ENCODE measurements around the gene SFPQ. TPM values are rescaled to one million over a fixed set of nuclear protein-coding genes. Genes with fewer than 3 reads are reported as not detected.

The SFPQ gene
- polyA plus RNA-seq, 1 donor from 2014 or later = 165 TPM

DNA sequence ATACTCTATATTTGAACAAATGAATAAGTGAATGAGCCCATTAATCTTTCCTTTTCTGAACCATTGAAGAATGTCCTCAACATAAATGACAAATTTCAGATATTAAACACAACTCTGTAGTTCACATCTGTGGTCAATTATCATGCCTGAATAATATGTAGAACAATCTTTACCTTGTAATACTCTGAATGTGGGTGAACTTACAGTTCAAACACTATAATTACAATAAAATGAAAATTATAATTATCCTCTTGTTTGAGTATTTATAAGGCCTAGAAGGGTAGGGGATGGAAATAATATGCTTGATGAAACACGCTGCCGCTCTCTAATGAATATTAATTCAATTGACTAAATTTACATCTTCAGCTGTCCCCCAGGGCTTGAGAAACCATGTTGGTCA, 8.7 kb upstream of the SFPQ start:
- H3K36me3 Mint-ChIP-seq = no peaks in the 10 kb centered on the region
- H3K27ac Mint-ChIP-seq = no peak overlapping the region
- no peak overlapping the region for H3K4me3 Mint-ChIP-seq
- peaks cover 1% of the 10 kb centered on the region for H3K27me3 Mint-ChIP-seq
- H3K9me3 Mint-ChIP-seq = no peaks in the 10 kb centered on the region
- H3K4me1 Mint-ChIP-seq = peaks cover 0 to 5% (median 4%) of the 10 kb centered on the region in 3 donors

DNA sequence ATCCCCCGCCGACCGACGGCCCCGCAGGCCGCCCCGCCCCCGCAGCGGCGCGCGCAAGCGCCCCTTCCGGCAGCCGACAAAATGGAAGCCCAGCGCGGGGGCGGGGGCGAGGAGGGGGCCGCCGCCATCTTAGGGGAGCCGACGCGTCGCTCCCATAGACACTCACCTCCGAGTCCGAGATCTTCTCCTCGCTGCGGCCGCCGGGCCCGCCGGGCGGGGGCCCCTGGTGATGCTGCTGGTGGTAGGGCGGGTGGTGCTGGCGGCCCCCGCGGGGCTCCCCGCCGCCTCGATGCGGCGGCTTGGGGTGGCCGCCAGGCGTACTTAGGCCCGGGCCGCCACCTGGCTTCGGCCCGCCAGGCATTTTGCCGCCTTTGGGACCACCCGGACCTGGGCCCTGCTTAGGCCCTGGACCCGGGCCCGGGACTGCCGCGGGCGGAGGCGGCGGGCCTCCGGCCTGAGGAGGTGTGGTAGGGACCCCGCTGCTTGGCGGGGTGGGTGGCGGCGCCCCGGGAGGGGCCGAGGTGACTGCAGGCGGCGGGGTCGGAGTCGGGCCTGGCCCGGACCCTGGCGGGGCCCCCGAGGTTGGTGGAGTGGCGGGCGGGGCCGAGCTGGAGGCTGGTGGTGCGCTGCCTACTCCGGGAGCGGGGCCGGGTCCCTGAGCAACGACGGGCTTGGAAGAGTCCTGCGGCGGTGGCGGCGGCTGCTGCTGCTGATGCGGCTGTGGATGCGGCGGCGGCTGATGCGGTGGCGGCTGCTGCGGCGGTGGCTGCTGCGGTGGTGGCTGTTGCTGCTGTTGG, 691 bp downstream of the SFPQ start:
- peaks cover 12% of the 10 kb centered on the region for H3K36me3 Mint-ChIP-seq
- H3K9me3 Mint-ChIP-seq = no peaks in the 10 kb centered on the region
- H3K4me1 Mint-ChIP-seq = peaks cover 31 to 33% (median 32%) of the 10 kb centered on the region in 3 donors
- H3K27ac Mint-ChIP-seq = peak overlapping the region; percentile 94 to 100 (median 98)
- H3K4me3 Mint-ChIP-seq = peak overlapping the region; percentile 97 to 99 (median 98)
- no peaks in the 10 kb centered on the region for H3K27me3 Mint-ChIP-seq

DNA sequence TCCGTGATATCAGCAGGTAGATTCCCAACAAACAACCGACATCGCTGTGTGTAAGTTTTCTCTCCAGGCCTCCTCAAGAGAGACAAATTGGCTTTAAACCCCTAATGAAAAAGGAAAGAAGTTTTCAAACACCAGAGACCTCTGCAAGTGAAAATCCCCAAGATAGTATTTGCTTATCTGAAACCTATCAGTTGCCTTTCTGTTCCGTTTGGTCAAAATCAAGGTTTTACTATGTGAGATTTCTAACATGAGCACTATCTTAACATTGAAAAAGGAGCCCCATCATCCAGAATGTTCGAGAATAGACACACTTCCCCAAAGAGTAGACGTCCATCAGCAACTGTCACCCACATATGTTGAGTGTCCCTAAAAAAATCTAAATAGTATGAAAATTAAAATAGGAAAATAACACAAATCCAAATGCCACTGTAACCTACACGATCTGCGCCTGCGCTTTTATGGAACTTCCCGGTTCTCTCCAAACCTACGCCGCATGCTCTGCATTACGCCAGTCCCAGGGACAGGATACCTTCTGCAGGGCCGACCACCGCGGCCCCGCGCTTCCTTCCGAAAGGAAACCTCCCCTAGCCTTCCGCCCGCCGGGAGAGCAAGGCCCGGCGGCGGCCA, 1.4 kb downstream of the SFPQ start:
- peak overlapping the region; percentile 96 to 99 (median 97) for H3K4me3 Mint-ChIP-seq
- peak overlapping the region; percentile 92 to 98 (median 93) for H3K27ac Mint-ChIP-seq
- no peaks in the 10 kb centered on the region for H3K27me3 Mint-ChIP-seq
- peaks cover 12% of the 10 kb centered on the region for H3K36me3 Mint-ChIP-seq
- no peaks in the 10 kb centered on the region for H3K9me3 Mint-ChIP-seq
- peaks cover 32 to 36% (median 33%) of the 10 kb centered on the region in 3 donors for H3K4me1 Mint-ChIP-seq

DNA sequence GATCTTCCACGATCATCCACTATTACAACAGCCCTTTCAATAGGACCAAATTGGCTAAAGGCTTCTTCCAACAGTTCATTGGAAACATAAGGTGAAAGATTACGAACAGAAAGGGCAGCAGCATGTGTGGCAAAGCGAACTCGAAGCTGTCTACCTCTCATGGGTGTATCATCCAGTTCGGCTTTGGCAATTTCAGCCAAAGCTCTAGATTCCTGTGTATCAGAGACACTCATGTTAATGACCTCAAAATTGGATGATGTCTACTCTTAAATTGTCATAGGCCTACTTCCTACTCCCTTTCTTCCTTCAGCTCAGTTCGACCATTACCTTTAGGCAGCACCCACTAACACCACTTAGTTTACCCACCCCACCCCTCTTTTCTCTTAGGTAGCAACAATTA, 2.2 kb downstream of the SFPQ start:
- peak overlapping the region; percentile 96 to 99 (median 97) for H3K4me3 Mint-ChIP-seq
- H3K4me1 Mint-ChIP-seq = peaks cover 32 to 40% (median 33%) of the 10 kb centered on the region in 3 donors
- H3K27ac Mint-ChIP-seq = peak overlapping the region; percentile 92 to 98 (median 93)
- H3K36me3 Mint-ChIP-seq = peaks cover 12% of the 10 kb centered on the region
- no peaks in the 10 kb centered on the region for H3K27me3 Mint-ChIP-seq
- H3K9me3 Mint-ChIP-seq = no peaks in the 10 kb centered on the region

DNA sequence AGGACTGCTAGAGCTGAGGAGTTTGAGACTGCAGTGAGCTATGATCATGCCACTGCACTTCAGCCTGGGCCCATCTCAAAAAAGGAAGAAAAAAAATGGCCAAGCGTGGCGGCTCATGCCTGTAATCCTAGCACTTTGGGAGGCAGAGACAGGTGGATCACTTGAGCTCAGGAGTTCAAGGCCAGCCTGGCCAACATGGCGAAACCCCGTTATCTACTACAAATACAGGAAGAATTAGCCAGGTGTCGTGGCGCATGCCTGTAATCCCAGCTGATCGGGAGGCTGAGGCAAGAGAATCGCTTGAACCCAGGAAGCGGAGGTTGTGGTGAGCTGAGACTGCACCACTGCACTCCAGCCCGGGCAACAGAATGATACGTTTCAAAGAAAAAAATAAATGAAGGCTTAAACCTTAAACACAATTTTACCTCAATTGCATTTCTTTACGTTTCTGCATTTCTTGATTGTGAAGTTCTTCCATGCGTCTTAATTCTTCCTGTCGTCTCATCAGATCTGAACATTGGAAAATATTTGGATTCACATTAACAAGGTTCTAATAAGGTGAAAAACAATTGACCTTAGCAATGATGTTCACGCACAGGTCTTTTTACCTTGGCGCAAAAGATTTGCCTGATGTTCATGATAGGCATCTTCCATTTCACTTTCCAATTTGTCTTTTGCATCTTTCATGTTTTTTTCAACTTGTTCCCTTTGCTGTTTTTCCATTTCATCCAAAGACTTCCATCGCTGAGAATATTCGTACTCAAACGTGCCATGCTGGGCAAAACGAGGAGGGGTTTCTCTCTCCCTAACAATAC, 4.2 kb downstream of the SFPQ start:
- H3K4me1 Mint-ChIP-seq = peaks cover 32 to 44% (median 41%) of the 10 kb centered on the region in 3 donors
- H3K27me3 Mint-ChIP-seq = no peaks in the 10 kb centered on the region
- H3K36me3 Mint-ChIP-seq = peaks cover 14% of the 10 kb centered on the region
- H3K9me3 Mint-ChIP-seq = no peaks in the 10 kb centered on the region
- H3K27ac Mint-ChIP-seq = peak overlapping the region; percentile 71 to 93 (median 83)
- peak overlapping the region in 2 of 4 donors; percentile 86 to 97 for H3K4me3 Mint-ChIP-seq

GRCh38 chr1:35187816-35188342, 5.1 kb downstream of the SFPQ start:
- no peaks in the 10 kb centered on the region for H3K27me3 Mint-ChIP-seq
- no peaks in the 10 kb centered on the region for H3K9me3 Mint-ChIP-seq
- H3K4me3 Mint-ChIP-seq = peak overlapping the region in 2 of 4 donors; percentile 2 to 97
- H3K36me3 Mint-ChIP-seq = peaks cover 14% of the 10 kb centered on the region
- H3K4me1 Mint-ChIP-seq = peaks cover 27 to 39% (median 37%) of the 10 kb centered on the region in 3 donors
- peak overlapping the region in 2 of 3 donors; percentile 83 to 93 for H3K27ac Mint-ChIP-seq

DNA sequence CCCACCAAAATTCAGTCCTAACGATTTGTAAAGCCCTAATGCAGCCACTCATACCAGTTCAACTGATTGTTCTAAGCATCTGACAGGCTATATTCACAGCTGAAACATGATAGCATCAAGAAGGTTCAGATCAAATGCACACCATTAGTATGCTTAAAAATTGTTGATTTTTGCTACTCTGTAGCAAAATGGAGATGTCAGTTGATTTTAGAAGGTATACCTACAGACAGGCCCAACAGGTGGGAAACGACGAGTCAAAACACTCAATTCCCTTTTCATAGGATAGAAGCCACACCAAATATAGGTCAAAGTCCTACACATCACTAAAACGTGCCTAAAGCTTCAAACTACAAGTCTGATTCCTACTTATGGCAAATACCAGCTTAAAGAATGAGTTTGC, 6.7 kb downstream of the SFPQ start:
- Mint-ChIP-seq H3K27ac (peak overlapping the region in 2 of 3 donors; percentile 2 to 40), H3K36me3 (peaks cover 11% of the 10 kb centered on the region), H3K9me3 (no peaks in the 10 kb centered on the region), H3K4me1 (peaks cover 26 to 46% (median 42%) of the 10 kb centered on the region in 3 donors), H3K27me3 (no peaks in the 10 kb centered on the region), H3K4me3 (peak overlapping the region in 1 of 4 donors; percentile 97)

- Mint-ChIP-seq H3K9me3 (no peaks in the 10 kb centered on the region), H3K36me3 (peaks cover 6% of the 10 kb centered on the region), H3K27ac (peak overlapping the region in 1 of 3 donors; percentile 61), H3K4me1 (peaks cover 20 to 36% (median 35%) of the 10 kb centered on the region in 3 donors), H3K27me3 (no peaks in the 10 kb centered on the region), H3K4me3 (peak overlapping the region in 1 of 4 donors; percentile 51)
These were observed 7.7 kb downstream of the SFPQ start for GRCh38 chr1:35185200-35185599.

- Mint-ChIP-seq H3K4me3 (peak overlapping the region in 1 of 4 donors; percentile 51), H3K27me3 (no peaks in the 10 kb centered on the region), H3K4me1 (peaks cover 20 to 37% (median 34%) of the 10 kb centered on the region in 3 donors), H3K36me3 (peaks cover 6% of the 10 kb centered on the region), H3K9me3 (no peaks in the 10 kb centered on the region), H3K27ac (peak overlapping the region in 2 of 3 donors; percentile 61 to 76)
These were observed 8.3 kb downstream of the SFPQ start for GRCh38 chr1:35184495-35185199.

GRCh38 chr1:35181790-35182455, 11.0 kb downstream of the SFPQ start:
- Mint-ChIP-seq H3K4me1 (peaks cover 11 to 25% (median 20%) of the 10 kb centered on the region in 3 donors), H3K27ac (peak overlapping the region in 1 of 3 donors; percentile 61)

DNA sequence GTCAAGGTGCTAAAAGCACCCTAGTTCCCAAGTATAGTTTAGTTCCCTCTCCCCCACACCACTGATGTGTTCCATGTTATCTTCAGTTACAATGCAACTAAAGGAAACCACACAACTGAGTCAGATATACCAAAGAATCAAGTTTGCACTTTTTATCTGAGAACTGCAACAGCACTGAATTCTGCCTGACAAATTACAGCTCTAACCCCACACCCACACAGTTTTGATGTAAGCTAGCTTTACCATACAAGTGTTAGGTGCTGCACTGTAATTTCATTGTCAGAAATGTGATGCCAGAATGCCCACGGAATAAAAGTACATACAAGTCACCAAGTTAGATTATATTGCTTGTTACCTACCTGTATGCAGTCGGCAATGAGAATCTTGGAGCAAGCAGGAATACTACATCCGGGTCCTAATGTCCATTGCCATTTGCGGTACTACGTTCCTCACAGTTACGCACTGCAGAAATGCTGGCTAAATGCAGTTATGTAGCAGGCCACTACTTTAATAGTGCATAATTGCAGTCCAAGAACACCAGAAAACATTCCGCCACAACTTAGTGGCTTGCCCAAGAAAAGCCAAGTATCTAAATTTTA, 12.1 kb downstream of the SFPQ start:
- H3K4me1 Mint-ChIP-seq = peaks cover 11 to 25% (median 15%) of the 10 kb centered on the region in 3 donors
- peak overlapping the region in 1 of 3 donors; percentile 61 for H3K27ac Mint-ChIP-seq
- H3K4me3 Mint-ChIP-seq = peak overlapping the region in 2 of 4 donors; percentile 2 to 15

More at GRCh38 chr1:35181790-35182455, 11.0 kb downstream of the SFPQ start:
- Mint-ChIP-seq H3K27me3 (no peaks in the 10 kb centered on the region), H3K9me3 (no peaks in the 10 kb centered on the region), H3K36me3 (peaks cover 2% of the 10 kb centered on the region), H3K4me3 (peak overlapping the region in 1 of 4 donors; percentile 22)

DNA sequence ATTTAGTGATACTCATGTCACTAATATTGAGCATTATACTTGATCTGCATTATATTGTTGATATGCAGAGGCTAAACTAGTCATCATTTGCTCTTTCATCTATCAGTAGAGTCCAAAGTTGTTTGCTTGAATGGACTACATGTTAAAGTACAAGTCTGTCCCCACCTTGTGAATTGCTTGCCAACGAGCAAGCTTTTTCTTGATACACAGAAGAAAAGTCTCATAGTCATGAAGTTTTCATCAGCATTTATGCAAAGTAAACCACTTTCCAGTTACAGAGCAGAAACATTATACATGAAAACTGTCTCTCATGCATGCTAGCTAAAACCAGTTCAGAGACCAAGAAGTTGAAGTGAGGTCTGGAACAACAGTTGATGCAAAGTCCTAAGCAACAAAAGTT, 13.0 kb downstream of the SFPQ start:
- Mint-ChIP-seq H3K27me3 (no peaks in the 10 kb centered on the region), H3K27ac (peak overlapping the region in 1 of 3 donors; percentile 8), H3K4me1 (peaks cover 11 to 20% (median 11%) of the 10 kb centered on the region in 3 donors), H3K9me3 (no peaks in the 10 kb centered on the region), H3K4me3 (peak overlapping the region in 1 of 4 donors; percentile 15), H3K36me3 (peaks cover 2% of the 10 kb centered on the region)

More for the DNA sequence above, 12.1 kb downstream of the SFPQ start:
- peaks cover 2% of the 10 kb centered on the region for H3K36me3 Mint-ChIP-seq
- H3K27me3 Mint-ChIP-seq = no peaks in the 10 kb centered on the region
- H3K9me3 Mint-ChIP-seq = no peaks in the 10 kb centered on the region

DNA sequence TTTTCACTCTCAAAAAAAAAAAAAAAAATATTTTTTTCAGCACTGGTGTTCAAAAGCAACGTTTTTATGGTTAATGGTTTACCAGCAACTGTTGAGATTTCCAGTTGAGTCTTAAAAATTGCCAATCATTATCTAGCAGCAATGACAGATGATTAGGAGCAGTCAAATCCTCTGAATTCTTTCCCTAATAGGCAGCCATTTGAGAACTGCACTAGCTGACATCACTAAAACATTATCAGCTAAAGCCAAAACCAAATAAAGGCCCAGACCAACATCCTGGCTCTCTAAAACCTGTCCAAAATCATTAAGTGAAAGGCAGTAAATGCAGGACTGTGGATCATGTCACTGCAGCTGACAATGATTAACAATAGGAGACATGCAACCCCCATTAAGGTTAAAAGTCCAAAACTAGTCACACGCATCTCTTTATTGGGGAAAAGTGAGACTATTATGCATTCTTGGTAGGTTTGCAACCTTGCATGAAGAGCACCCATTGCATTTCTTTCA, 14.0 kb downstream of the SFPQ start:
- Mint-ChIP-seq H3K9me3 (no peaks in the 10 kb centered on the region), H3K4me1 (peaks cover 11 to 18% (median 11%) of the 10 kb centered on the region in 3 donors), H3K27ac (no peak overlapping the region), H3K36me3 (no peaks in the 10 kb centered on the region), H3K4me3 (no peak overlapping the region), H3K27me3 (no peaks in the 10 kb centered on the region)
